Measurements from ENCODE around the gene ARHGAP6.

GRCh38 chrX:11393949-11394654 is 271.6 kb downstream of the ARHGAP6 start:
- TF ChIP-seq CTCF (IDR thresholded peaks at IDR 0.05) (no peak), POLR2A (IDR thresholded peaks at IDR 0.05) (no peak)

Measured in Peyer's patch (tissue), 4 donors.